ENCODE measurements around the gene PLD4.

PLD4 gene

GRCh38 chr14:104924421-104925213, at the start of gene PLD4:
Gene PLD4 (plus strand): TSS chr14:104924879. CDS start chr14:104927141, 2,262 bp downstream.
- Mint-ChIP-seq H3K27me3 (ENCODE audit: low read depth, poor library complexity) (peaks cover 14% of the 10 kb centered on the region), H3K27ac (no peak within 1 kb of the TSS), H3K4me3 (no peak within 1 kb of the TSS), H3K36me3 (ENCODE audit: low read depth) (peaks cover 3% of the 10 kb centered on the region), H3K4me1 (peaks cover 8% of the 10 kb centered on the region), H3K9me3 (peaks cover 23% of the 10 kb centered on the region)
- no peak for TF ChIP-seq CTCF (IDR thresholded peaks at IDR 0.05)
- DNase-seq: no peak

GRCh38 chr14:104875412-104875751, 49.3 kb upstream of the PLD4 start:
- Mint-ChIP-seq H3K27me3 (ENCODE audit: low read depth, poor library complexity) (peaks cover 18% of the 10 kb centered on the region), H3K9me3 (no peaks in the 10 kb centered on the region), H3K4me3 (no peak overlapping the region), H3K4me1 (peaks cover 30% of the 10 kb centered on the region), H3K36me3 (ENCODE audit: low read depth) (no peaks in the 10 kb centered on the region), H3K27ac (no peak overlapping the region)
- TF ChIP-seq CTCF (IDR thresholded peaks at IDR 0.05): no peak
- DNase-seq: no peak

- Mint-ChIP-seq H3K27ac (no peak overlapping the region), H3K9me3 (no peaks in the 10 kb centered on the region), H3K4me1 (peaks cover 30% of the 10 kb centered on the region), H3K27me3 (ENCODE audit: low read depth, poor library complexity) (peaks cover 18% of the 10 kb centered on the region), H3K36me3 (ENCODE audit: low read depth) (no peaks in the 10 kb centered on the region), H3K4me3 (no peak overlapping the region)
- no peak for DNase-seq
- TF ChIP-seq CTCF (IDR thresholded peaks at IDR 0.05): no peak
These were observed 48.9 kb upstream of the PLD4 start for GRCh38 chr14:104875811-104876210.

GRCh38 chr14:104876251-104876699, 48.4 kb upstream of the PLD4 start:
- no peaks in the 10 kb centered on the region for H3K9me3 Mint-ChIP-seq
- no peak overlapping the region for H3K27ac Mint-ChIP-seq
- H3K4me3 Mint-ChIP-seq: no peak overlapping the region
- H3K27me3 Mint-ChIP-seq (ENCODE audit: low read depth, poor library complexity): peaks cover 18% of the 10 kb centered on the region
- no peaks in the 10 kb centered on the region for H3K36me3 Mint-ChIP-seq (ENCODE audit: low read depth)
- peak; percentile 49 for DNase-seq
- TF ChIP-seq CTCF (IDR thresholded peaks at IDR 0.05): no peak
- H3K4me1 Mint-ChIP-seq: peaks cover 30% of the 10 kb centered on the region

GRCh38 chr14:104877066-104877805, 47.4 kb upstream of the PLD4 start:
- no peak for TF ChIP-seq CTCF (IDR thresholded peaks at IDR 0.05)
- H3K27me3 Mint-ChIP-seq (ENCODE audit: low read depth, poor library complexity): peaks cover 13% of the 10 kb centered on the region
- H3K4me3 Mint-ChIP-seq: no peak overlapping the region
- H3K36me3 Mint-ChIP-seq (ENCODE audit: low read depth): no peaks in the 10 kb centered on the region
- no peaks in the 10 kb centered on the region for H3K9me3 Mint-ChIP-seq
- peak; percentile 0 for DNase-seq
- peaks cover 26% of the 10 kb centered on the region for H3K4me1 Mint-ChIP-seq
- H3K27ac Mint-ChIP-seq: no peak overlapping the region

All from nephron progenitor cell (in vitro differentiated cells).